ENCODE measurements around the gene WDR72. TPM values are rescaled to one million over a fixed set of nuclear protein-coding genes. Genes with fewer than 3 reads are reported as not detected.

Gene WDR72
- total and polyA plus RNA-seq, 2 of the 13 experiments (the other 11 are each of a cell fraction or from before 2014, with no cell fraction given): 0.21 to 0.60 TPM

- TF ChIP-seq, protein P1, sequence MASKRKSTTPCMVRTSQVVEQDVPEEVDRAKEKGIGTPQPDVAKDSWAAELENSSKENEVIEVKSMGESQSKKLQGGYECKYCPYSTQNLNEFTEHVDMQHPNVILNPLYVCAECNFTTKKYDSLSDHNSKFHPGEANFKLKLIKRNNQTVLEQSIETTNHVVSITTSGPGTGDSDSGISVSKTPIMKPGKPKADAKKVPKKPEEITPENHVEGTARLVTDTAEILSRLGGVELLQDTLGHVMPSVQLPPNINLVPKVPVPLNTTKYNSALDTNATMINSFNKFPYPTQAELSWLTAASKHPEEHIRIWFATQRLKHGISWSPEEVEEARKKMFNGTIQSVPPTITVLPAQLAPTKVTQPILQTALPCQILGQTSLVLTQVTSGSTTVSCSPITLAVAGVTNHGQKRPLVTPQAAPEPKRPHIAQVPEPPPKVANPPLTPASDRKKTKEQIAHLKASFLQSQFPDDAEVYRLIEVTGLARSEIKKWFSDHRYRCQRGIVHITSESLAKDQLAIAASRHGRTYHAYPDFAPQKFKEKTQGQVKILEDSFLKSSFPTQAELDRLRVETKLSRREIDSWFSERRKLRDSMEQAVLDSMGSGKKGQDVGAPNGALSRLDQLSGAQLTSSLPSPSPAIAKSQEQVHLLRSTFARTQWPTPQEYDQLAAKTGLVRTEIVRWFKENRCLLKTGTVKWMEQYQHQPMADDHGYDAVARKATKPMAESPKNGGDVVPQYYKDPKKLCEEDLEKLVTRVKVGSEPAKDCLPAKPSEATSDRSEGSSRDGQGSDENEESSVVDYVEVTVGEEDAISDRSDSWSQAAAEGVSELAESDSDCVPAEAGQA (IDR thresholded peaks at IDR 0.05; ENCODE audit: low read depth): no peak
- TF ChIP-seq, protein P1 (CRISPR knock-in tag; IDR thresholded peaks at IDR 0.05; ENCODE audit: borderline replicate concordance): no peak
- TF ChIP-seq ZNF12 (CRISPR knock-in tag; IDR thresholded peaks at IDR 0.05): 0 out of 2 replicates have a peak, but pooled peaks have one; percentile 18
- no peak for TF ChIP-seq TOE1 (CRISPR knock-in tag; IDR thresholded peaks at IDR 0.05)
- peak; percentile 75; the same call in 1 of the 2 replicates for TF ChIP-seq HOMEZ (CRISPR knock-in tag; IDR thresholded peaks at IDR 0.05; ENCODE audit: low read depth)
- TF ChIP-seq EP300 (IDR thresholded peaks at IDR 0.05; ENCODE audit: low read depth in 2 of 2, low read length in 2 of 2): no peak
- no peak for TF ChIP-seq EP300 (CRISPR knock-in tag; IDR thresholded peaks at IDR 0.05; ENCODE audit: borderline replicate concordance)
- TF ChIP-seq DNMT3B (CRISPR knock-in tag; conservative IDR thresholded peaks at IDR 0.05): no peak
- TF ChIP-seq, protein P2, sequence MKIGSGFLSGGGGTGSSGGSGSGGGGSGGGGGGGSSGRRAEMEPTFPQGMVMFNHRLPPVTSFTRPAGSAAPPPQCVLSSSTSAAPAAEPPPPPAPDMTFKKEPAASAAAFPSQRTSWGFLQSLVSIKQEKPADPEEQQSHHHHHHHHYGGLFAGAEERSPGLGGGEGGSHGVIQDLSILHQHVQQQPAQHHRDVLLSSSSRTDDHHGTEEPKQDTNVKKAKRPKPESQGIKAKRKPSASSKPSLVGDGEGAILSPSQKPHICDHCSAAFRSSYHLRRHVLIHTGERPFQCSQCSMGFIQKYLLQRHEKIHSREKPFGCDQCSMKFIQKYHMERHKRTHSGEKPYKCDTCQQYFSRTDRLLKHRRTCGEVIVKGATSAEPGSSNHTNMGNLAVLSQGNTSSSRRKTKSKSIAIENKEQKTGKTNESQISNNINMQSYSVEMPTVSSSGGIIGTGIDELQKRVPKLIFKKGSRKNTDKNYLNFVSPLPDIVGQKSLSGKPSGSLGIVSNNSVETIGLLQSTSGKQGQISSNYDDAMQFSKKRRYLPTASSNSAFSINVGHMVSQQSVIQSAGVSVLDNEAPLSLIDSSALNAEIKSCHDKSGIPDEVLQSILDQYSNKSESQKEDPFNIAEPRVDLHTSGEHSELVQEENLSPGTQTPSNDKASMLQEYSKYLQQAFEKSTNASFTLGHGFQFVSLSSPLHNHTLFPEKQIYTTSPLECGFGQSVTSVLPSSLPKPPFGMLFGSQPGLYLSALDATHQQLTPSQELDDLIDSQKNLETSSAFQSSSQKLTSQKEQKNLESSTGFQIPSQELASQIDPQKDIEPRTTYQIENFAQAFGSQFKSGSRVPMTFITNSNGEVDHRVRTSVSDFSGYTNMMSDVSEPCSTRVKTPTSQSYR (CRISPR knock-in tag; IDR thresholded peaks at IDR 0.05; ENCODE audit: borderline replicate concordance): no peak
Observed at GRCh38 chr15:53473435-53473834, 286.0 kb downstream of the WDR72 start (continued).

All from HepG2 (cell line).